Raji (cell line): ENCODE data around the gene TOP2A.
A peak's percentile ranks its signal among the peaks of the same experiment; 100 is the strongest.

Source experiments
- POLR2A ChIP-seq: IDR thresholded peaks from 2 replicates; pipeline ENCODE4 v1.6.1; 2011; ENCODE audit warnings: low read depth, low read length, control low read depth; ENCODE audit not compliant: insufficient read depth

The TOP2A gene

GRCh38 chr17:40419559-40420331, 2.0 kb upstream of the TOP2A start:
- no peak for TF ChIP-seq POLR2A

GRCh38 chr17:40418428-40418706, 671 bp upstream of the TOP2A start:
- TF ChIP-seq POLR2A: peak; percentile 22; the same call in 1 of the 2 replicates

DNA sequence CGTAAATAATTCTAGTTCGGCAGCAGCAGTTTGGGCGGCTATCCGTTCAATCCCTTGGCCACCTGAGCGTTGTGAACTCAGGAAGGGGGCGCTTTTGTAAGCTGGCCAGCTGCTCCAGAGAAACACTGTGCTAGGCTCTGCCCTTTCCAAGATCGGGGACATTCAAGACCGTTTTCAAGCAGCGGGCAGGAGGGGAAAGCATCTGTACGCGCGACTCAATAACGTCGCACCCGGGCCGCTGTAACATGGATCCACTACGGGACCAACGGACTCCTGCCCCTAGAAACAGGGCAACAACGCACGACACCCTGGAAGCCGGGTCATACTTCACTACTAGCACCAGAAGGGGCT, 463 bp downstream of the TOP2A start:
- no peak for TF ChIP-seq POLR2A

- no peak for TF ChIP-seq POLR2A
These were observed 1.0 kb downstream of the TOP2A start for GRCh38 chr17:40416671-40417070.

GRCh38 chr17:40415390-40415789, 2.3 kb downstream of the TOP2A start:
- no peak for TF ChIP-seq POLR2A

DNA sequence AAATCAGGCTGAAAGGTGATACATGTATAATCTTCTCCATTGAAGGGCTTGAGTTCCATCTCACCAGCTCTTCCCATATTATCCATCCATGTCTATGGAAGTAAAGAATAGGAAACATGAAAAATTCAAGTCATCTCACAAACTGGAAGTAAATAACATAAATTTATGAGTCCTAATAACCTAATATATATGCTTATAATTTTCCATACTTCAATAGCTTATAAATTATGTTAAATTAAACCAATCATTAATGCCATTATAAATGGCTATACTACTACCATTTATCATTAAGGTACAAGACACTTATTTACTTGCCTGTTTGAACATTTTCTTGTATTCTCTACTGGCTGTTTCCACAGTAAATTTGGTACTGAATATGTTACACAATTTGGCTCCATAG, 4.8 kb downstream of the TOP2A start:
- no peak for TF ChIP-seq POLR2A

DNA sequence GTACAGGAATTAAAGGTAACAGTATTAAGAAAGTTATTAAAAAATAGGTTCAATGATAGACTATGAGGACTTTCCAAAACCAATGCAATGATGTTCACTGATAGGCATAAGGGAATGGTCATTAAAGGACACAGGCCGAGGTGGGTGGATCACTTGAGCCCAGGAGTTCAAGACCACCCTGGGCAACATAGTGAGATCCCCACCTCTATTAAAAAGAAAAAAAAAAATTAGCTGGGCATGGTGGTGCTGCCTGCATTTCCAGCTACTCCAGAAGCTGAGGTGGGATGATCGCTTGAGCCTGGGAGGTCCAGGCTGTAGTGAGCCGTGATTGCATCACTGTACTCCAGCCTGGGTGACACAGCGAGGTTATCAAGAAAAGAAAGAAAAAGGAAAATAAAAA, 5.9 kb downstream of the TOP2A start:
- TF ChIP-seq POLR2A: no peak

- TF ChIP-seq POLR2A: no peak
These were observed 7.6 kb downstream of the TOP2A start for GRCh38 chr17:40410082-40410481.

DNA sequence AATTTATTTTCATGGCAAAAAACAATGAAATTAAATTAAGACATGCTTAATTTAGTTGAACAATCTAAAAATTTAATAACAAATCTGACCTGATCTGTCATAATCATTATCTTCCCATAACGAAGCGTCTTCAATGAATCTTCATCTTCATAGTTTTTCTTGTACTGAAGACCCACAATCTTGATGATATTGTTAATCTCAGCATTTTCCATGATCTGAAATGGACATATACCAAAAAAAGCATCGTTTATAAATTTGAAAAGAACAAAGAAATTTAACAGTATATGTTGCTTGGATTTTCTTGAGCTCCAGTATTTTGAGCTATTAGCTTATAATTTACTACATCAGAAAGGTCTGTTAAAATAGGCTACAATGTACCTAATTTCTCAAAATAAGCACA, 10.2 kb downstream of the TOP2A start:
- no peak for TF ChIP-seq POLR2A

GRCh38 chr17:40404003-40404402, 13.7 kb downstream of the TOP2A start:
- no peak for TF ChIP-seq POLR2A

- no peak for TF ChIP-seq POLR2A
These were observed 15.0 kb downstream of the TOP2A start for GRCh38 chr17:40402668-40403067.

- no peak for TF ChIP-seq POLR2A
These were observed 18.5 kb downstream of the TOP2A start for GRCh38 chr17:40399185-40399584.

DNA sequence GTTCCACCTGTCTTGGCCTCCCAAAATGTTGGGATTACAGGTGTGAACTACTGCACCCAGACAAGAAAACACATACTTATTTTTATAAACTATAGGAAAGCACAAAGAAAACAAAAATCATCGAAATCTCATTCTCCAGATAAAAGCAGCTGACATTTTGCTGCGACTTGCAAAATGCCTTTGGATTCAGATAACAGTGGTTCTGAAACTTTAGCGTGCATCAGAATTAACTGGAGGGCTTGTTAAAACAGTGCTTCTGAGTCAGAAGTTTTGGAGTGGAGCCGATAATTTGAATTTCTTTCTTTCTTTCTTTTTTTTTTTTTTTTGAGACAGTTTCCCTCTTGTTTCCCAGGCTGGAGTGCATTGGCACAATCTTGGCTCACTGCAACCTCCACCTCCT, 35.4 kb downstream of the TOP2A start:
- no peak for TF ChIP-seq POLR2A

DNA sequence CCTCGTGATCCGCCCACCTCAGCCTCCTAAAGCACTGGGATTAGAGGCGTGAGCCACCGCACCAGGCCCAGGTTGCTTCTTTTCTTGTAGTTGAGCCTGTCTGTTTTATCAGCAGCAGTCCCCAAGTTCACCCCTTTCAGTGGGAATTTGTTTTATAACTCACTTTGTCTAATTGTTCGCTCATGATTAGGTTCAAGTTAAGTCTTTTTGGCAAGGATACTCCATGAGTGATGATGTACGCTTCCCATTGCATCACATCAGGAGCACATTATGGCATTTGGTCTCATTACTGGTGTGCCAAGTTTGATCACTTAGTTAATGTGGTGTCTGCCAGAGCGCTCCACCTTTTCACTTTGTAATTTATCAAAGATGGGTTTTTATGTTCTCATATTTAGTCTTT, 38.7 kb downstream of the TOP2A start:
- no peak for TF ChIP-seq POLR2A

- TF ChIP-seq POLR2A: no peak
These were observed 39.9 kb downstream of the TOP2A start for GRCh38 chr17:40377832-40378231.

GRCh38 chr17:40374821-40375498, 42.7 kb downstream of the TOP2A start:
- TF ChIP-seq POLR2A: no peak

GRCh38 chr17:40373999-40374398, 43.7 kb downstream of the TOP2A start:
- no peak for TF ChIP-seq POLR2A

- no peak for TF ChIP-seq POLR2A
These were observed 44.4 kb downstream of the TOP2A start for GRCh38 chr17:40373324-40373723.

DNA sequence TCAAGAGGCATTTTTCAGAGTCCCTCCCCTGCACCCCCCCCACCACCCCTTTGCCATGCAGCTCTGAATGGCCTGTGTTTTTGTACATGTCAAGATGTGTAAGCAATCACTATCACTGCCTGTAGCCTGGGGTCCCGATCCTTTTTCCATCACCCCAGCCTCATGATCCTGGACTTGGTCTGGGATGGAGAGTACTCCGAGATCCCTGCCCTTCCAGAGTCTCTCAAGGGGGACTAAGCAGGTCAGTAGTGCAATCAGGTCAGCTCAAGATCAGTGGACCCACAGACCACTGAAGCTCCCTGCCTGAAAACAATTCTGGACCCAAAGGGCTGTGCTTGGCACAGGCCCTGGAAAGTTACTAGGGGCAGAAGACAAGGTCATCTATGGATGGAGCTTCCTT, 45.7 kb downstream of the TOP2A start:
- TF ChIP-seq POLR2A: no peak
